ENCODE data around the gene ZNF579. TPM values are rescaled to one million over a fixed set of nuclear protein-coding genes. Genes with fewer than 3 reads are reported as not detected.
A peak's percentile ranks its signal among the peaks of the same experiment; 100 is the strongest.

ZNF579 gene
- total and polyA plus RNA-seq, 2 of the 13 experiments (the other 11 are each of a cell fraction or from before 2014, with no cell fraction given) = 2.1 to 2.9 TPM

DNA sequence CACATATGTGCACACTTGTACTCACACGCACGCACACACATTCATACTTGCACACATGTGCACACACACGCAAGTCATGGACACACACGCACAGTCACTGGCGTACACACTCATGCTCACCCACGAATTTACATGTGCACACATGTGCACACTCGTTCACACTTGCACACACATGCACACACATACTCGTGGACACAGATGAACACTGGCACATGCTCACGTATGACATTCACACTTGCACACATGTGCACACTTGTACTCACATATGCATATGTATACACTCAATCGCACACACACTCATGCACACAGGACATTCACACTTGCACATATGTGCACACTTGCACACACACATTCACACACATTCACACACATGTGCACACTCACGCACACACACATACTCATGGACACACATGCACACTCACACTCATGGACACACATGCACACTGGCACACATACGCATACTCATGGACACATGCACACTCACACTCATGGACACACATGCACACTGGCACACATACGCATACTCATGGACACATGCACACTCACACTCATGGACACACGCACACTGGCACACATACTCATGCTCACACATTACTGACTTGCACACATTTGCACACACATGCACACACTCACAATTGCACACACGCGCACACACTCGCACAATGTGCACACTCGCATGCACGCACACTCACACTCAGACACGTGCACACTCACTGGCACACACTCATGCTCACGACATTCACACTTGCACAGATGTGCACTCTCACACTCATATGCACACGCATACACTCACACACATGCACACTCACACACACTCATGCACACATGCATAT is 53.2 kb downstream of the ZNF579 start:
- 76% methylated on average over 20 of the region's 22 CpGs for WGBS (ENCODE audit: low lambda C conversion rate)
- Histone ChIP-seq H3K9me3 (ENCODE audit: low read length) (no peaks in the 10 kb centered on the region), H3K27me3 (ENCODE audit: control insufficient read depth in 1 of 2, insufficient read depth in 2 of 2, low read length in 2 of 2) (no peaks in the 10 kb centered on the region), H3K4me3 (replicated peaks in 1 of 3; ENCODE audit: insufficient read depth in 1 of 3, low read depth in 2 of 3, low read length in 3 of 3) (no peak overlapping the region), H3K9ac (ENCODE audit: insufficient read depth, low read depth, low read length) (no peak overlapping the region), H3K36me3 (replicated peaks in 1 of 2; ENCODE audit: control insufficient read depth in 1 of 2, insufficient read depth in 2 of 2, low read length in 2 of 2) (no peaks in the 10 kb centered on the region), H3K4me1 (ENCODE audit: insufficient read depth, low read length) (peaks cover 33% of the 10 kb centered on the region), H4K20me1 (ENCODE audit: insufficient read depth, low read length) (no peaks in the 10 kb centered on the region), H3K4me2 (ENCODE audit: low read depth, low read length) (no peak overlapping the region), H3K79me2 (ENCODE audit: insufficient read depth, low read length) (no peaks in the 10 kb centered on the region), H3K27ac (ENCODE audit: extremely low read length, insufficient read depth, low read length) (no peak overlapping the region), H2AFZ (ENCODE audit: low read length) (no peak overlapping the region)
- in situ Hi-C loops (cut with HindIII; ENCODE audit: extremely low pct_ligation_motif_present, low pct_unique_long_range_greater_than_20kb) = no loop called here
- BruUV-seq (replicated peaks) = no TSS peak
- POLR2A ChIA-PET = interaction anchor here (1.2 kb wide), 1 partner anchor 18 kb away, joined by 4 read pairs; the partner anchor contains the start of gene SBK3
- no peak for ATAC-seq
- TF ChIP-seq, protein P1, sequence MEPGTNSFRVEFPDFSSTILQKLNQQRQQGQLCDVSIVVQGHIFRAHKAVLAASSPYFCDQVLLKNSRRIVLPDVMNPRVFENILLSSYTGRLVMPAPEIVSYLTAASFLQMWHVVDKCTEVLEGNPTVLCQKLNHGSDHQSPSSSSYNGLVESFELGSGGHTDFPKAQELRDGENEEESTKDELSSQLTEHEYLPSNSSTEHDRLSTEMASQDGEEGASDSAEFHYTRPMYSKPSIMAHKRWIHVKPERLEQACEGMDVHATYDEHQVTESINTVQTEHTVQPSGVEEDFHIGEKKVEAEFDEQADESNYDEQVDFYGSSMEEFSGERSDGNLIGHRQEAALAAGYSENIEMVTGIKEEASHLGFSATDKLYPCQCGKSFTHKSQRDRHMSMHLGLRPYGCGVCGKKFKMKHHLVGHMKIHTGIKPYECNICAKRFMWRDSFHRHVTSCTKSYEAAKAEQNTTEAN (CRISPR knock-in tag; conservative IDR thresholded peaks at IDR 0.05) = peak; percentile 97
- TF ChIP-seq, protein P2, sequence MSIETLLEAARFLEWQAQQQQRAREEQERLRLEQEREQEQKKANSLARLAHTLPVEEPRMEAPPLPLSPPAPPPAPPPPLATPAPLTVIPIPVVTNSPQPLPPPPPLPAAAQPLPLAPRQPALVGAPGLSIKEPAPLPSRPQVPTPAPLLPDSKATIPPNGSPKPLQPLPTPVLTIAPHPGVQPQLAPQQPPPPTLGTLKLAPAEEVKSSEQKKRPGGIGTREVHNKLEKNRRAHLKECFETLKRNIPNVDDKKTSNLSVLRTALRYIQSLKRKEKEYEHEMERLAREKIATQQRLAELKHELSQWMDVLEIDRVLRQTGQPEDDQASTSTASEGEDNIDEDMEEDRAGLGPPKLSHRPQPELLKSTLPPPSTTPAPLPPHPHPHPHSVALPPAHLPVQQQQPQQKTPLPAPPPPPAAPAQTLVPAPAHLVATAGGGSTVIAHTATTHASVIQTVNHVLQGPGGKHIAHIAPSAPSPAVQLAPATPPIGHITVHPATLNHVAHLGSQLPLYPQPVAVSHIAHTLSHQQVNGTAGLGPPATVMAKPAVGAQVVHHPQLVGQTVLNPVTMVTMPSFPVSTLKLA (IDR thresholded peaks at IDR 0.05) = peak; percentile 65; the same call in 1 of the 2 replicates
- TF ChIP-seq ETV6 (CRISPR knock-in tag; conservative IDR thresholded peaks at IDR 0.05) = no peak
- peak; percentile 22; the same call in 1 of the 2 replicates for TF ChIP-seq MTA1 (CRISPR knock-in tag; IDR thresholded peaks at IDR 0.05; ENCODE audit: borderline replicate concordance)
- no peak for TF ChIP-seq CHCHD3 (CRISPR knock-in tag; IDR thresholded peaks at IDR 0.05)
- DNase-seq (ENCODE audit: low spot score) = no peak
- intact Hi-C loops (cut with micrococcal nuclease; ENCODE audit: unreplicated experiment) = no loop called here
- CTCF ChIA-PET (ENCODE audit: low intra/inter-chr PET ratio, low total read pairs) = no interaction called here
- FAIRE-seq = no peak

Other genes starting within 250 kb of the ZNF579 start
- gene KMT5C, start 241.0 kb downstream of the ZNF579 start, total RNA-seq (2016; rRNA removed; fragmentation: Illumina TruSeq; extraction: Trizol) = 2.1 and 5.5 TPM in 2 replicates
- gene KMT5C, start 241.0 kb downstream of the ZNF579 start, polyA plus RNA-seq (2011; rRNA removed) = 9.0 and 11.8 TPM in 2 replicates
- gene COX6B2, start 226.1 kb downstream of the ZNF579 start, total RNA-seq (2016; rRNA removed; fragmentation: Illumina TruSeq; extraction: Trizol) = not detected in 2 replicates
- 0.16 and 0.21 TPM in 2 replicates for gene COX6B2, start 226.1 kb downstream of the ZNF579 start, polyA plus RNA-seq (2011; rRNA removed)
- not detected in 2 replicates for gene GARIN5B, start 217.6 kb downstream of the ZNF579 start, total RNA-seq (2016; rRNA removed; fragmentation: Illumina TruSeq; extraction: Trizol)
- 0.03 TPM in 1 of 2 replicates, not detected in the other for gene GARIN5B, start 217.6 kb downstream of the ZNF579 start, polyA plus RNA-seq (2011; rRNA removed)
- 2.9 and 3.0 TPM in 2 replicates for gene IL11, start 210.4 kb downstream of the ZNF579 start, total RNA-seq (2016; rRNA removed; fragmentation: Illumina TruSeq; extraction: Trizol)
- gene IL11, start 210.4 kb downstream of the ZNF579 start, polyA plus RNA-seq (2011; rRNA removed) = 2.5 and 4.5 TPM in 2 replicates
- 0.35 TPM in 1 of 2 replicates, not detected in the other for gene TMEM190, start 204.0 kb downstream of the ZNF579 start, total RNA-seq (2016; rRNA removed; fragmentation: Illumina TruSeq; extraction: Trizol)
- gene TMEM190, start 204.0 kb downstream of the ZNF579 start, polyA plus RNA-seq (2011; rRNA removed) = 0.83 and 1.6 TPM in 2 replicates
- not detected in 2 replicates for gene TMEM238, start 196.6 kb downstream of the ZNF579 start, total RNA-seq (2016; rRNA removed; fragmentation: Illumina TruSeq; extraction: Trizol)
- gene TMEM238, start 196.6 kb downstream of the ZNF579 start, polyA plus RNA-seq (2011; rRNA removed) = not detected in 2 replicates
- 105 and 149 TPM in 2 replicates for gene RPL28, start 194.9 kb downstream of the ZNF579 start, total RNA-seq (2016; rRNA removed; fragmentation: Illumina TruSeq; extraction: Trizol)
- gene RPL28, start 194.9 kb downstream of the ZNF579 start, polyA plus RNA-seq (2011; rRNA removed) = 420 and 501 TPM in 2 replicates
- gene UBE2S, start 173.1 kb downstream of the ZNF579 start, total RNA-seq (2016; rRNA removed; fragmentation: Illumina TruSeq; extraction: Trizol) = 29.5 and 39.3 TPM in 2 replicates
- 26.6 and 32.2 TPM in 2 replicates for gene UBE2S, start 173.1 kb downstream of the ZNF579 start, polyA plus RNA-seq (2011; rRNA removed)
- gene SHISA7, start 137.5 kb downstream of the ZNF579 start, total RNA-seq (2016; rRNA removed; fragmentation: Illumina TruSeq; extraction: Trizol) = not detected in 2 replicates
- gene SHISA7, start 137.5 kb downstream of the ZNF579 start, polyA plus RNA-seq (2011; rRNA removed) = not detected in 2 replicates
- gene ISOC2, start 119.2 kb downstream of the ZNF579 start, total RNA-seq (2016; rRNA removed; fragmentation: Illumina TruSeq; extraction: Trizol) = 105 and 106 TPM in 2 replicates
- 76.8 and 91.2 TPM in 2 replicates for gene ISOC2, start 119.2 kb downstream of the ZNF579 start, polyA plus RNA-seq (2011; rRNA removed)
- gene C19orf85, start 116.1 kb downstream of the ZNF579 start, total RNA-seq (2016; rRNA removed; fragmentation: Illumina TruSeq; extraction: Trizol) = not detected in 2 replicates
- gene C19orf85, start 116.1 kb downstream of the ZNF579 start, polyA plus RNA-seq (2011; rRNA removed) = not detected in 2 replicates
- gene ZNF628, start 104.2 kb downstream of the ZNF579 start, total RNA-seq (2016; rRNA removed; fragmentation: Illumina TruSeq; extraction: Trizol) = 1.00 and 1.2 TPM in 2 replicates
- 0.48 and 0.54 TPM in 2 replicates for gene ZNF628, start 104.2 kb downstream of the ZNF579 start, polyA plus RNA-seq (2011; rRNA removed)
- gene NAT14, start 95.7 kb downstream of the ZNF579 start, total RNA-seq (2016; rRNA removed; fragmentation: Illumina TruSeq; extraction: Trizol) = 14.7 and 22.3 TPM in 2 replicates
- 20.7 and 24.7 TPM in 2 replicates for gene NAT14, start 95.7 kb downstream of the ZNF579 start, polyA plus RNA-seq (2011; rRNA removed)
- not detected in 2 replicates for gene SSC5D, start 92.4 kb downstream of the ZNF579 start, total RNA-seq (2016; rRNA removed; fragmentation: Illumina TruSeq; extraction: Trizol)
- 0.03 TPM in 1 of 2 replicates, not detected in the other for gene SSC5D, start 92.4 kb downstream of the ZNF579 start, polyA plus RNA-seq (2011; rRNA removed)
- gene SBK2, start 43.7 kb downstream of the ZNF579 start, total RNA-seq (2016; rRNA removed; fragmentation: Illumina TruSeq; extraction: Trizol) = 0.24 and 0.45 TPM in 2 replicates
- gene SBK2, start 43.7 kb downstream of the ZNF579 start, polyA plus RNA-seq (2011; rRNA removed) = 0.14 TPM in 1 of 2 replicates, not detected in the other
- 0.46 and 0.66 TPM in 2 replicates for gene SBK3, start 35.3 kb downstream of the ZNF579 start, total RNA-seq (2016; rRNA removed; fragmentation: Illumina TruSeq; extraction: Trizol)
- gene SBK3, start 35.3 kb downstream of the ZNF579 start, polyA plus RNA-seq (2011; rRNA removed) = 0.77 and 1.5 TPM in 2 replicates
- gene FIZ1, start 18.7 kb upstream of the ZNF579 start, total RNA-seq (2016; rRNA removed; fragmentation: Illumina TruSeq; extraction: Trizol) = 3.4 and 5.9 TPM in 2 replicates
- gene FIZ1, start 18.7 kb upstream of the ZNF579 start, polyA plus RNA-seq (2011; rRNA removed) = 3.6 and 4.1 TPM in 2 replicates
- 1.6 and 4.6 TPM in 2 replicates for gene ZNF524, start 19.4 kb upstream of the ZNF579 start, total RNA-seq (2016; rRNA removed; fragmentation: Illumina TruSeq; extraction: Trizol)
- gene ZNF524, start 19.4 kb upstream of the ZNF579 start, polyA plus RNA-seq (2011; rRNA removed) = 3.2 and 5.0 TPM in 2 replicates
- gene ZNF865, start 24.8 kb upstream of the ZNF579 start, total RNA-seq (2016; rRNA removed; fragmentation: Illumina TruSeq; extraction: Trizol) = 0.93 and 1.0 TPM in 2 replicates
- 1.0 and 1.5 TPM in 2 replicates for gene ZNF865, start 24.8 kb upstream of the ZNF579 start, polyA plus RNA-seq (2011; rRNA removed)
- 4.0 and 4.2 TPM in 2 replicates for gene ZNF784, start 43.7 kb upstream of the ZNF579 start, total RNA-seq (2016; rRNA removed; fragmentation: Illumina TruSeq; extraction: Trizol)
- 4.1 and 5.1 TPM in 2 replicates for gene ZNF784, start 43.7 kb upstream of the ZNF579 start, polyA plus RNA-seq (2011; rRNA removed)
- 3.0 and 4.4 TPM in 2 replicates for gene ZNF580, start 60.2 kb upstream of the ZNF579 start, total RNA-seq (2016; rRNA removed; fragmentation: Illumina TruSeq; extraction: Trizol)
- gene ZNF580, start 60.2 kb upstream of the ZNF579 start, polyA plus RNA-seq (2011; rRNA removed) = 6.0 and 7.0 TPM in 2 replicates
- gene ZNF581, start 62.8 kb upstream of the ZNF579 start, total RNA-seq (2016; rRNA removed; fragmentation: Illumina TruSeq; extraction: Trizol) = 18.4 and 19.6 TPM in 2 replicates
- 49.5 and 52.6 TPM in 2 replicates for gene ZNF581, start 62.8 kb upstream of the ZNF579 start, polyA plus RNA-seq (2011; rRNA removed)
- 7.0 and 8.8 TPM in 2 replicates for gene CCDC106, start 67.4 kb upstream of the ZNF579 start, total RNA-seq (2016; rRNA removed; fragmentation: Illumina TruSeq; extraction: Trizol)
- 4.7 and 6.2 TPM in 2 replicates for gene CCDC106, start 67.4 kb upstream of the ZNF579 start, polyA plus RNA-seq (2011; rRNA removed)
- gene U2AF2, start 74.2 kb upstream of the ZNF579 start, total RNA-seq (2016; rRNA removed; fragmentation: Illumina TruSeq; extraction: Trizol) = 124 and 127 TPM in 2 replicates
- gene U2AF2, start 74.2 kb upstream of the ZNF579 start, polyA plus RNA-seq (2011; rRNA removed) = 84.3 and 116 TPM in 2 replicates
- 28.9 and 32.6 TPM in 2 replicates for gene EPN1, start 94.4 kb upstream of the ZNF579 start, total RNA-seq (2016; rRNA removed; fragmentation: Illumina TruSeq; extraction: Trizol)
- 31.7 and 43.7 TPM in 2 replicates for gene EPN1, start 94.4 kb upstream of the ZNF579 start, polyA plus RNA-seq (2011; rRNA removed)
- gene NLRP9, start 157.6 kb upstream of the ZNF579 start, total RNA-seq (2016; rRNA removed; fragmentation: Illumina TruSeq; extraction: Trizol) = not detected in 2 replicates
- not detected in 2 replicates for gene NLRP9, start 157.6 kb upstream of the ZNF579 start, polyA plus RNA-seq (2011; rRNA removed)
- gene RFPL4A, start 178.2 kb upstream of the ZNF579 start, total RNA-seq (2016; rRNA removed; fragmentation: Illumina TruSeq; extraction: Trizol) = not detected in 2 replicates
- 0.13 TPM in 1 of 2 replicates, not detected in the other for gene RFPL4A, start 178.2 kb upstream of the ZNF579 start, polyA plus RNA-seq (2011; rRNA removed)
- not detected in 2 replicates for gene RFPL4AL1, start 188.3 kb upstream of the ZNF579 start, total RNA-seq (2016; rRNA removed; fragmentation: Illumina TruSeq; extraction: Trizol)
- not detected in 2 replicates for gene RFPL4AL1, start 188.3 kb upstream of the ZNF579 start, polyA plus RNA-seq (2011; rRNA removed)